Fibroblast of villous mesenchyme (primary cell): ENCODE measurements around the gene NNMT. TPM values are rescaled to one million over a fixed set of nuclear protein-coding genes. Genes with fewer than 3 reads are reported as not detected.

Experiments
- DNase-seq: peaks from one replicate; pipeline ENCODE4 v3.0.0-alpha.2; 2010; ENCODE audit warnings: low read depth
- H3K4me3 ChIP-seq: 2 replicates; pipeline ENCODE4 v1.5.1; 2011; ENCODE audit warnings: low read depth, mild to moderate bottlenecking, low read length
- total RNA-seq: library from RNA; depleted of rRNA; stranded (reverse); fragments of >200 nt; gene quantifications from 2 replicates; pipeline ENCODE4 v1.2.3, GENCODE V29; 2012
- TF ChIP-seq, protein P1 (sequence below): IDR thresholded peaks from 2 replicates; pipeline ENCODE4 v1.5.1; 2012; ENCODE audit warnings: low read depth, mild to moderate bottlenecking, low read length; ENCODE audit not compliant: insufficient read depth

NNMT gene
- total RNA-seq, 1 donor, result 505 TPM

GRCh38 chr11:114283422-114283821, 12.8 kb upstream of the NNMT start:
- TF ChIP-seq, protein P1, sequence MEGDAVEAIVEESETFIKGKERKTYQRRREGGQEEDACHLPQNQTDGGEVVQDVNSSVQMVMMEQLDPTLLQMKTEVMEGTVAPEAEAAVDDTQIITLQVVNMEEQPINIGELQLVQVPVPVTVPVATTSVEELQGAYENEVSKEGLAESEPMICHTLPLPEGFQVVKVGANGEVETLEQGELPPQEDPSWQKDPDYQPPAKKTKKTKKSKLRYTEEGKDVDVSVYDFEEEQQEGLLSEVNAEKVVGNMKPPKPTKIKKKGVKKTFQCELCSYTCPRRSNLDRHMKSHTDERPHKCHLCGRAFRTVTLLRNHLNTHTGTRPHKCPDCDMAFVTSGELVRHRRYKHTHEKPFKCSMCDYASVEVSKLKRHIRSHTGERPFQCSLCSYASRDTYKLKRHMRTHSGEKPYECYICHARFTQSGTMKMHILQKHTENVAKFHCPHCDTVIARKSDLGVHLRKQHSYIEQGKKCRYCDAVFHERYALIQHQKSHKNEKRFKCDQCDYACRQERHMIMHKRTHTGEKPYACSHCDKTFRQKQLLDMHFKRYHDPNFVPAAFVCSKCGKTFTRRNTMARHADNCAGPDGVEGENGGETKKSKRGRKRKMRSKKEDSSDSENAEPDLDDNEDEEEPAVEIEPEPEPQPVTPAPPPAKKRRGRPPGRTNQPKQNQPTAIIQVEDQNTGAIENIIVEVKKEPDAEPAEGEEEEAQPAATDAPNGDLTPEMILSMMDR, result no peak
- DNase-seq, result no peak
- H3K4me3 ChIP-seq, result no peak overlapping the region

DNA sequence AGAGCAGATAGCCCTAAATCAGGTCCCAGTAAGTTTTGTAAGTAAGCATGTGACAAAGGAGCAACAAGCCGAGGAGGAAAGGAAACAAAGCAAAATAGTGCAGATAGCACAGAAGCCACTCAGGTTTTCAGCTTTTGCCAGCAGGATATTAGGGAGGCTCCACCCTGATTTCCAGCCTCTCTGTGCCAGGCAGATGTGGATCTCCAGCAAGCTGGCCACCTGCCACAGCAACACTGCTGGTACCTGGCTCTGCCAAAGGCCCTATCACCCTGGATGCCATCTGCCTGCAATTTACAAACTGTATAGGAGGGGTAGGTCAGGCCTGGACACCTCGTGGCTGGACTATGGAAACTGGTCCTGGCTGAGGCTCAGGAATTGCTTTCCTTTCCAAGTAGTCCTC, 12.2 kb upstream of the NNMT start:
- DNase-seq, result no peak
- H3K4me3 ChIP-seq, result no peak overlapping the region
- TF ChIP-seq, protein P1, result no peak

DNA sequence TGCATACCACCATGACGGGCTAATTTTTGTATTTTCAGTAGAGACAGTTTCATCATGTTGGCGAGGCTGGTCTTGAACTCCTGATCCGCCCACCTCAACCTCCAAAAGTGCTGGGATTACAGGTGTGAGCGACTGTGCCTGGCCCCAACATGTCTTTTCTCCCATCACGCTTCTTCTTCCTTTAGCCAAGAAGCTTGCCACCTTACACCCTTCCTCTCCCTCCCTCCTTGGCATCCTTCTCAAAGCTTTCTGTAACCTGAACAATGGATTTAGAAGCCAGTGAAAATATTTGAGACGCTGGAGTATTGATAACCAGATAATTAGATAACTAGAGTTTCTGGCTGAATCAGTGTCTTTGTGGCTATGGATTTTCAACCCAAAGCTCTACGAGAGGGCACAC, 11.3 kb upstream of the NNMT start:
- TF ChIP-seq, protein P1, result no peak
- H3K4me3 ChIP-seq, result no peak overlapping the region
- DNase-seq, result no peak

- no peak overlapping the region for H3K4me3 ChIP-seq
- DNase-seq, result peak; percentile 72
- TF ChIP-seq, protein P1, result no peak
Measured at GRCh38 chr11:114285599-114285998, 10.6 kb upstream of the NNMT start.

DNA sequence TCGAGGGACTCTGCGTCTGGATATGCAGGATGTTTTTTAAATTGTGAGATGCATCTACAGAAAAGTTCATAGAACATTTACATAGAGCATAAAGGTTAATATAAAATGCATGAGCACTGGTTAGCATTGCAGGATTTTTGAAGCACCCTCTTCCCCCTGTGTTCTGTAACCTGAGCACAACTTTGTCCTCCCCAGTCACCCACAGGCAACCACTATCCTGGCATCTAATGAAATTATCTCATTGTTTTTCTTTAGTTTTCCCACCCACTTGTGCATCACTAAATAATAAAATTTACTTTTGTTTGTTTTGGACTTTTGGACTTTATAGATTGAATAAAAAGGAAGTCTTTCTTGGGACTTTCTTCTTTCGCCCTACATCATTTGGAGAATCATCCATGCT, 10.0 kb upstream of the NNMT start:
- no peak for DNase-seq
- TF ChIP-seq, protein P1, result no peak
- H3K4me3 ChIP-seq, result no peak overlapping the region

GRCh38 chr11:114287154-114287553, 9.0 kb upstream of the NNMT start:
- no peak overlapping the region for H3K4me3 ChIP-seq
- no peak for DNase-seq
- TF ChIP-seq, protein P1, result no peak

- TF ChIP-seq, protein P1, result no peak
- H3K4me3 ChIP-seq, result no peak overlapping the region
- no peak for DNase-seq
Measured at GRCh38 chr11:114288136-114288535, 8.1 kb upstream of the NNMT start.
